Astrocyte (in vitro differentiated cells and primary cell): ENCODE measurements around the gene TMEM45B. TPM values are rescaled to one million over a fixed set of nuclear protein-coding genes. Genes with fewer than 3 reads are reported as not detected.

ENCODE experiments used
- DNase-seq: peaks from one replicate; pipeline ENCODE4 v3.0.0-alpha.2; 2010; ENCODE audit warnings: low read depth
- FAIRE-seq: peaks from 2 replicates; lab custom pipeline; 2011; peaks lifted over from hg19 to GRCh38; lab: Jason Lieb, UNC
- H2AFZ ChIP-seq: 2 replicates; pipeline ENCODE4 v1.6.0; 2012; ENCODE audit warnings: low read depth, low read length, inconsistent platforms
- H3K27ac ChIP-seq: 2 replicates; pipeline ENCODE4 v1.5.1; 2011; ENCODE audit warnings: low read depth, low read length, inconsistent platforms
- H3K27me3 ChIP-seq: 2 replicates; pipeline ENCODE4 v1.6.0; 2011; ENCODE audit warnings: low read length, inconsistent platforms; ENCODE audit not compliant: insufficient read depth
- H3K36me3 ChIP-seq: 2 replicates; pipeline ENCODE4 v1.5.1; 2011; ENCODE audit warnings: low read length, inconsistent platforms; ENCODE audit not compliant: insufficient read depth
- H3K4me1 ChIP-seq: 2 replicates; pipeline ENCODE4 v1.5.1; 2011; ENCODE audit warnings: low read length, inconsistent platforms; ENCODE audit not compliant: insufficient read depth
- H3K4me2 ChIP-seq: 2 replicates; pipeline ENCODE4 v1.6.0; 2012; ENCODE audit warnings: low read length, inconsistent platforms
- H3K4me3 ChIP-seq: 2 replicates; pipeline ENCODE4 v1.5.1; 2011; ENCODE audit warnings: low read depth, mild to moderate bottlenecking, low read length, inconsistent platforms; ENCODE audit not compliant: insufficient read depth
- H3K79me2 ChIP-seq: 2 replicates; pipeline ENCODE4 v1.6.0; 2012; ENCODE audit warnings: mild to moderate bottlenecking, low read length, inconsistent platforms; ENCODE audit not compliant: insufficient read depth
- H3K9ac ChIP-seq: 2 replicates; pipeline ENCODE4 v1.6.0; 2012; ENCODE audit warnings: mild to moderate bottlenecking, low read length, inconsistent platforms
- H3K9me3 ChIP-seq: 2 replicates; pipeline ENCODE4 v1.5.1; 2012; ENCODE audit warnings: low read depth, mild to moderate bottlenecking, low read length, inconsistent platforms; ENCODE audit not compliant: insufficient read depth
- H4K20me1 ChIP-seq: 2 replicates; pipeline ENCODE4 v1.6.0; 2012; ENCODE audit warnings: low read length, inconsistent platforms; ENCODE audit not compliant: insufficient read depth
- H3K27ac Mint-ChIP-seq: one replicate; pipeline ENCODE4 v1.8.0; 2021; ENCODE audit warnings: mild to moderate bottlenecking, mixed read lengths; ENCODE audit not compliant: unreplicated experiment
- H3K27me3 Mint-ChIP-seq: one replicate; pipeline ENCODE4 v1.8.0; 2021; ENCODE audit warnings: low read depth, mixed read lengths; ENCODE audit not compliant: unreplicated experiment
- H3K36me3 Mint-ChIP-seq: one replicate; pipeline ENCODE4 v1.8.0; 2021; ENCODE audit warnings: low read depth, mixed read lengths; ENCODE audit not compliant: unreplicated experiment
- H3K4me1 Mint-ChIP-seq: one replicate; pipeline ENCODE4 v1.8.0; 2021; ENCODE audit warnings: low read depth, mixed read lengths; ENCODE audit not compliant: unreplicated experiment
- H3K4me3 Mint-ChIP-seq: one replicate; pipeline ENCODE4 v1.8.0; 2021; ENCODE audit warnings: mild to moderate bottlenecking, moderate library complexity, mixed read lengths; ENCODE audit not compliant: unreplicated experiment
- H3K9me3 Mint-ChIP-seq: one replicate; pipeline ENCODE4 v1.8.0; 2021; ENCODE audit warnings: mild to moderate bottlenecking, mixed read lengths; ENCODE audit not compliant: unreplicated experiment
- CTCF ChIP-seq: IDR thresholded peaks from 2 replicates; pipeline ENCODE4 v1.5.1; 2011; ENCODE audit warnings: low read depth, mild to moderate bottlenecking, inconsistent platforms, low read length, moderate library complexity; ENCODE audit not compliant: insufficient read depth
- EZH2 ChIP-seq: IDR thresholded peaks from 2 replicates; pipeline ENCODE4 v1.6.1; 2012; ENCODE audit warnings: mild to moderate bottlenecking, low read length, inconsistent platforms; ENCODE audit not compliant: insufficient read depth
- total RNA-seq: library from RNA; stranded (reverse); gene quantifications from 2 replicates; pipeline ENCODE4 v1.2.1, GENCODE V29; 2021

Gene TMEM45B
- total RNA-seq, 1 donor from 2014 or later: not detected

GRCh38 chr11:129790106-129790505, 25.5 kb upstream of the TMEM45B start:
- no peaks in the 10 kb centered on the region for H4K20me1 ChIP-seq
- H3K4me2 ChIP-seq: no peak overlapping the region
- Mint-ChIP-seq H3K9me3 (peaks cover 4% of the 10 kb centered on the region), H3K27ac (no peak overlapping the region), H3K36me3 (no peaks in the 10 kb centered on the region), H3K4me1 (no peaks in the 10 kb centered on the region), H3K27me3 (peaks cover 2% of the 10 kb centered on the region), H3K4me3 (no peak overlapping the region)
- H3K9ac ChIP-seq: no peak overlapping the region
- H3K36me3 ChIP-seq: no peaks in the 10 kb centered on the region
- no peak overlapping the region for H2AFZ ChIP-seq
- no peaks in the 10 kb centered on the region for H3K79me2 ChIP-seq
- H3K27me3 ChIP-seq: peaks cover 11% of the 10 kb centered on the region
- no peak overlapping the region for H3K27ac ChIP-seq
- TF ChIP-seq EZH2: no peak
- TF ChIP-seq CTCF: no peak
- no peak overlapping the region for H3K4me3 ChIP-seq
- H3K9me3 ChIP-seq: no peaks in the 10 kb centered on the region
- no peak for FAIRE-seq
- DNase-seq: no peak
- H3K4me1 ChIP-seq: no peaks in the 10 kb centered on the region

- Histone ChIP-seq H3K79me2 (no peaks in the 10 kb centered on the region), H3K4me1 (no peaks in the 10 kb centered on the region), H3K27ac (no peak overlapping the region), H3K4me3 (no peak overlapping the region), H3K9me3 (no peaks in the 10 kb centered on the region), H3K36me3 (no peaks in the 10 kb centered on the region), H4K20me1 (no peaks in the 10 kb centered on the region), H3K4me2 (no peak overlapping the region), H3K9ac (no peak overlapping the region), H2AFZ (no peak overlapping the region), H3K27me3 (peaks cover 9% of the 10 kb centered on the region)
- TF ChIP-seq CTCF: no peak
- no peak for TF ChIP-seq EZH2
- H3K36me3 Mint-ChIP-seq: no peaks in the 10 kb centered on the region
- no peak for FAIRE-seq
- DNase-seq: no peak
- H3K9me3 Mint-ChIP-seq: peaks cover 12% of the 10 kb centered on the region
- no peak overlapping the region for H3K27ac Mint-ChIP-seq
- no peak overlapping the region for H3K4me3 Mint-ChIP-seq
- H3K4me1 Mint-ChIP-seq: no peaks in the 10 kb centered on the region
- peaks cover 2% of the 10 kb centered on the region for H3K27me3 Mint-ChIP-seq
Observed at GRCh38 chr11:129791515-129791914, 24.1 kb upstream of the TMEM45B start.

GRCh38 chr11:129792663-129793062, 23.0 kb upstream of the TMEM45B start:
- no peaks in the 10 kb centered on the region for H3K36me3 Mint-ChIP-seq

More at GRCh38 chr11:129792663-129793062, 23.0 kb upstream of the TMEM45B start:
- no peak for TF ChIP-seq EZH2
- TF ChIP-seq CTCF: no peak
- Histone ChIP-seq H2AFZ (no peak overlapping the region), H4K20me1 (no peaks in the 10 kb centered on the region), H3K27ac (no peak overlapping the region), H3K9me3 (no peaks in the 10 kb centered on the region), H3K27me3 (peaks cover 8% of the 10 kb centered on the region), H3K79me2 (no peaks in the 10 kb centered on the region), H3K36me3 (no peaks in the 10 kb centered on the region), H3K9ac (no peak overlapping the region), H3K4me1 (no peaks in the 10 kb centered on the region), H3K4me3 (no peak overlapping the region), H3K4me2 (no peak overlapping the region)
- Mint-ChIP-seq H3K4me1 (no peaks in the 10 kb centered on the region), H3K4me3 (no peak overlapping the region), H3K9me3 (peaks cover 12% of the 10 kb centered on the region), H3K27ac (no peak overlapping the region), H3K27me3 (peaks cover 2% of the 10 kb centered on the region)
- FAIRE-seq (no peak), DNase-seq (no peak)
